Fibroblast of lung (primary cell): ENCODE data around the gene NOC4L.

ENCODE experiments used
- EZH2 ChIP-seq: IDR thresholded peaks from 2 replicates; pipeline ENCODE4 v1.5.1; 2012; ENCODE audit warnings: low read length, control low read depth, mild to moderate bottlenecking; ENCODE audit errors: missing control alignments
- TF ChIP-seq, protein P1 (sequence below), 2 donors: IDR thresholded peaks in 1 of 2; conservative IDR thresholded peaks in 1 of 2; 1 replicate in 1 of 2; 2 replicates in 1 of 2; pipeline ENCODE4 v1.5.1; 2011 to 2012; ENCODE audit warnings: low read length in 2 of 2, control low read depth in 1 of 2, inconsistent platforms in 1 of 2, low read depth in 1 of 2, mild to moderate bottlenecking in 1 of 2

DNA sequence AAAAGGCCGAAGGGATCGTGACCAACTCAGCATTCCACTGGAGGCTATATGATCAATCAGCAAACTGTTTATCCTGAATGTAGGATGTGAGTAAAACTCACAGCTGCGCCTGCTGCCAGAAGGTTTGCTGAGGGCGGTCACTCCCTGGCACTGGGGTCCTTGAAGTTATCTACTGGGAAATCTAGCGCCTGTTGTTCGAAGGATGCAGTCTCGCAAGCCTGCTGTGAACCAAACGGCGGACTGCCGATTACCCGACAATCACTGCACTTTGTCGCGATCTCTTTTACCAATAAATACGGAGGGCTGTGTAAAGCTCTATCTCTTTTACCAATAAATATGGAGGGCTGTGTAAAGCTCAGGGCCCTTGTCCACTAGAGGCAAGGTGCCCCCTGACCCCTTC, 13.0 kb upstream of the NOC4L start:
- TF ChIP-seq, protein P1, sequence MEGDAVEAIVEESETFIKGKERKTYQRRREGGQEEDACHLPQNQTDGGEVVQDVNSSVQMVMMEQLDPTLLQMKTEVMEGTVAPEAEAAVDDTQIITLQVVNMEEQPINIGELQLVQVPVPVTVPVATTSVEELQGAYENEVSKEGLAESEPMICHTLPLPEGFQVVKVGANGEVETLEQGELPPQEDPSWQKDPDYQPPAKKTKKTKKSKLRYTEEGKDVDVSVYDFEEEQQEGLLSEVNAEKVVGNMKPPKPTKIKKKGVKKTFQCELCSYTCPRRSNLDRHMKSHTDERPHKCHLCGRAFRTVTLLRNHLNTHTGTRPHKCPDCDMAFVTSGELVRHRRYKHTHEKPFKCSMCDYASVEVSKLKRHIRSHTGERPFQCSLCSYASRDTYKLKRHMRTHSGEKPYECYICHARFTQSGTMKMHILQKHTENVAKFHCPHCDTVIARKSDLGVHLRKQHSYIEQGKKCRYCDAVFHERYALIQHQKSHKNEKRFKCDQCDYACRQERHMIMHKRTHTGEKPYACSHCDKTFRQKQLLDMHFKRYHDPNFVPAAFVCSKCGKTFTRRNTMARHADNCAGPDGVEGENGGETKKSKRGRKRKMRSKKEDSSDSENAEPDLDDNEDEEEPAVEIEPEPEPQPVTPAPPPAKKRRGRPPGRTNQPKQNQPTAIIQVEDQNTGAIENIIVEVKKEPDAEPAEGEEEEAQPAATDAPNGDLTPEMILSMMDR (conservative IDR thresholded peaks at IDR 0.05 in 1 of 2, IDR thresholded peaks at IDR 0.05 in 1 of 2; ENCODE audit: low read depth in 1 of 2, low read length in 2 of 2): no peak
- TF ChIP-seq EZH2: no peak
